ENCODE measurements around the gene IGF2R. TPM values are rescaled to one million over a fixed set of nuclear protein-coding genes. Genes with fewer than 3 reads are reported as not detected.

Gene IGF2R
- total RNA-seq, 2 donors from 2014 or later = 50.8 TPM

DNA sequence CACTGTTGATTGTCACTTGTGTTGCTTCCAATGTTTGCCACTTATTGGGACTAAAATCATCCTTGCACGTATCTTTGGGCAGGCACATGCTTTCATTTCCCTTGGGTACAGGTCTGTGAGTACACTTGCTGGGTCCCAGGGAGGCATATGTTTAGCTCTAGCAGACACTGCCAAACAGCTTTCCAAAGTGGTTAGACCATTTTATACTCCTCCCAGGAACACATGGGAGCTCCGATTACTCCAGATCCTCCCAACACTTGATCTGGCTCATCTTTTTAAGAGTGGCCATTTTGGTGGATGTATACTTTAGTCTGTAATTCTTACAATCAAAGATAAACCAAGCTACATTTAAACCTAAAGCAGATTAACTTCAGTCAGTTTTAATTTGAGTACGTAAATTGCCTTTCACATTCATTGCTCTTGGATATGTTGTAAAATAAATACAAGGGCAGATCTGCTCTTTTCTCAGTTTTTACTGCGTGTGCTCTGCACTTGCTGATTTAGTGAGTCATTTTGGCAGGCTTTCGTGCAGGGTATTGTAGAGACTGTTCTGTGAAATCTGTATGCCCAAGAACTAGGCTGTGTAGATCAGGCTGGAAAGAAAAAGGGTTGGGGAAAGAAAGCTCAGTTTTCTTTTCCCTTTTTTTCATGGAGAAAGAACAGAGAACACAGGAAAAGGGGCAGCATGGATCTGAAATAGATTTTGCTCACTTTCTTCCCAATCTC is 172.3 kb downstream of the IGF2R start:
- DNase-seq (no peak), ATAC-seq (no peak)
- Histone ChIP-seq H3K4me3 (no peak overlapping the region), H3K9me3 (no peaks in the 10 kb centered on the region), H3K27me3 (no peaks in the 10 kb centered on the region), H3K27ac (no peak overlapping the region), H3K4me1 (peaks cover 25% of the 10 kb centered on the region), H3K36me3 (replicated peaks in 1 of 2; ENCODE audit: insufficient read depth in 1 of 2, low read depth in 2 of 2) (no peaks in the 10 kb centered on the region)
- whole genome bisulfite sequencing, 2 donors = 78 to 79% methylated on average over 5 of the region's 5 CpGs
- TF ChIP-seq POLR2A (IDR thresholded peaks at IDR 0.05) (no peak), CTCF (IDR thresholded peaks at IDR 0.05) (no peak)
- intact Hi-C loops (cut with DNase I) = no loop called here

DNA sequence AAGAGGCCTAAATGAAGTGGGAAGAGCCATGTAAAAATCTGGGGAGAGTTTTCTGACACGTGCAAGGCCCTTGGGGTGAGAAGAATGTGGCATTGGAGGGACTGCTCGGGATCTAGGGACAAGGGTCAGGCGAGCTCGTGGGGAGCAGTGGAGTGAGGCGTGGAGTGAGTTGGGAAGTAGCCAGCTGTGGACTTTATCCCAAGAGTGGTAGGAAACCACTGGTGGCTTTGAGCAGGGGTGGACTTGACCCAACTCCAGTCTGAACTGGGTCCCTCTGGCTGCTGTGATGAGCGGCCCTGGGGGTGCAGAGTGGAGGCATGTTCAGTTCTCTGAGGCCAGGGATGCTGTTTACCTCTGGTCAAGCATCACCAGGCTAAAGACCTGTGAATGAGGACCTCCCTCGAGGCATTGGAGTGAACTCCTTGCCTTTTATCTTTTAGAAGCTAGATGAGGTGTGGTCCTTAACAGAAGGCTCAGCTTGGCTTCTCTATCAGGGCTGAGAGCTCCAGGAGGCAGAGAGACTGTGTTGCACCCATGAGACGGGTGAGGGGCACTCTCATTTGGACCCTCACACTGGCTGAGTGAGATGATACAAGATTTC is 173.3 kb downstream of the IGF2R start:
- Histone ChIP-seq H3K4me1 (peaks cover 19% of the 10 kb centered on the region), H3K9me3 (no peaks in the 10 kb centered on the region), H3K36me3 (replicated peaks in 1 of 2; ENCODE audit: insufficient read depth in 1 of 2, low read depth in 2 of 2) (no peaks in the 10 kb centered on the region), H3K4me3 (no peak overlapping the region), H3K27ac (no peak overlapping the region), H3K27me3 (no peaks in the 10 kb centered on the region)
- no peak for TF ChIP-seq POLR2A (IDR thresholded peaks at IDR 0.05)
- intact Hi-C loops (cut with DNase I) = no loop called here
- DNase-seq = no peak
- WGBS, 2 donors = 86 to 87% methylated on average over 6 to 8 of the region's 8 CpGs
- no peak for ATAC-seq

DNA sequence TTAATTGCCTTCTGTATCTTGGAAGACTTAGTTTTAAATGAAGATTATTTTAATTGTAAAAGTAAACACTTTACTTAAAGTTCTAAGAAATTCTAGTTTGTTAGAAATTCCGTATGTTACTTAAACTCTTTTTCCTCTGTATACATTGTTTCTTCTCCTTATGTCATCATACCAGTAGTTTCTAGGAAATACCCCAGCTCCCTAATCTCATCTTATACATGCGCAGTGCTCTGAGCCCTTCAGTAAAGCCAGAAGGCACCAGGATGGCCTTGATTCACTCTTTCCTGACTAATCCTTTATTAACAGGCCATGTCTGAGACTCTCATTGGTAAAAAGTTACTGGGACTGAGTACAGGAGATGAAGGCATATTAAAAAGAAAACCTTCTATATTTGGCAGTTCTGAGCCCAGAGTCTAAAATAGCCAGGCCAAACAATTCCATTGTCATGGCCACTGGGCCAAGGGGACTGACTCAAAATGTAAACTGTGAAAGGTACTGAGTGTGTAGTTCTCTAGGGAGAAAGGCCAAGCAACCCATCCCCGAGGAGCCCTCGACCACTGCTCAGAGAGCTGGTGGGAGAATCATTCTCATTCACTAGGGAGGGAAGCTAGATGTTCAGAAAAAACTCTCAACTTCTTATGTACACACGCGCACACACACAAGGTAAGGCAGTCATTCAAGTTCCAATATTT is 177.7 kb downstream of the IGF2R start:
- H3K9me3 ChIP-seq = no peaks in the 10 kb centered on the region
- no peak for TF ChIP-seq POLR2A (IDR thresholded peaks at IDR 0.05)
- no peak for TF ChIP-seq CTCF (IDR thresholded peaks at IDR 0.05)
- 94 to 96% methylated on average over 6 of the region's 6 CpGs for WGBS, 2 donors
- no peak overlapping the region for H3K4me3 ChIP-seq
- intact Hi-C loops (cut with DNase I) = no loop called here
- no peaks in the 10 kb centered on the region for H3K36me3 ChIP-seq (replicated peaks in 1 of 2; ENCODE audit: insufficient read depth in 1 of 2, low read depth in 2 of 2)
- no peaks in the 10 kb centered on the region for H3K4me1 ChIP-seq
- H3K27me3 ChIP-seq = no peaks in the 10 kb centered on the region
- DNase-seq (no peak), ATAC-seq (no peak)
- no peak overlapping the region for H3K27ac ChIP-seq

- TF ChIP-seq CTCF (IDR thresholded peaks at IDR 0.05) = no peak
- TF ChIP-seq POLR2A (IDR thresholded peaks at IDR 0.05) = no peak
- Histone ChIP-seq H3K4me3 (no peak overlapping the region), H3K36me3 (replicated peaks in 1 of 2; ENCODE audit: insufficient read depth in 1 of 2, low read depth in 2 of 2) (no peaks in the 10 kb centered on the region), H3K27me3 (no peaks in the 10 kb centered on the region), H3K4me1 (no peaks in the 10 kb centered on the region), H3K9me3 (no peaks in the 10 kb centered on the region), H3K27ac (no peak overlapping the region)
- no peak for ATAC-seq
- intact Hi-C loops (cut with DNase I) = no loop called here
- WGBS, 2 donors = 92 to 97% methylated on average over 3 of the region's 3 CpGs
- DNase-seq = no peak
Observed at GRCh38 chr6:160147146-160147536, 178.3 kb downstream of the IGF2R start.

GRCh38 chr6:160154471-160154870 is 185.6 kb downstream of the IGF2R start:
- no peaks in the 10 kb centered on the region for H3K27me3 ChIP-seq
- no peak overlapping the region for H3K27ac ChIP-seq
- 93 to 100% methylated on average over 3 of the region's 3 CpGs for WGBS, 2 donors
- H3K36me3 ChIP-seq (replicated peaks in 1 of 2; ENCODE audit: insufficient read depth in 1 of 2, low read depth in 2 of 2) = no peaks in the 10 kb centered on the region
- H3K4me3 ChIP-seq = no peak overlapping the region
- DNase-seq (no peak), ATAC-seq (no peak)
- TF ChIP-seq POLR2A (IDR thresholded peaks at IDR 0.05) = no peak
- TF ChIP-seq CTCF (IDR thresholded peaks at IDR 0.05) = no peak
- intact Hi-C loops (cut with DNase I) = no loop called here
- peaks cover 0 to 5% (median 0%) of the 10 kb centered on the region in 3 donors for H3K9me3 ChIP-seq
- H3K4me1 ChIP-seq = no peaks in the 10 kb centered on the region
